Activated CD8-positive, alpha-beta T cell treated with anti-CD3 and anti-CD28 coated beads, Interleukin-2, amount 10 ng/mL, durations not matched to agents 7 days and 5 days (primary cell): ENCODE measurements around the gene PTGR2. TPM values are rescaled to one million over a fixed set of nuclear protein-coding genes. Genes with fewer than 3 reads are reported as not detected.
"Not testable (repeated sequence)": the region's sequence is repeated elsewhere in the genome, so short reads cannot be mapped to it uniquely, and the experiment has no call there.

Experiments used
- ATAC-seq: fragments of 150-1000 bp; cut with Tn5 transposase; one replicate; pipeline ENCODE4 v1.10.0; 2021; ENCODE audit warnings: moderate library complexity
- CTCF ChIA-PET: fragments of 350-600 bp; sonication (Branson Sonifier 250); formaldehyde crosslinking; loops from one replicate; lab custom pipeline; 2021; ENCODE audit warnings: antibody characterized with exemption; lab: Charles Lee
- POLR2A ChIA-PET: fragments of 350-600 bp; sonication (Branson Sonifier 250); formaldehyde crosslinking; loops from one replicate; lab custom pipeline; 2021; ENCODE audit warnings: antibody characterized with exemption; lab: Charles Lee
- DNase-seq: peaks from one replicate; pipeline ENCODE4 v3.0.0-alpha.2; 2020
- H3K27ac Mint-ChIP-seq: one replicate; pipeline ENCODE4 v1.8.0; 2021; ENCODE audit warnings: mild to moderate bottlenecking, mixed read lengths
- H3K27me3 Mint-ChIP-seq: one replicate; pipeline ENCODE4 v1.8.0; 2021; ENCODE audit warnings: low read depth, mixed read lengths
- H3K36me3 Mint-ChIP-seq: one replicate; pipeline ENCODE4 v1.8.0; 2021; ENCODE audit warnings: low read depth, mixed read lengths
- H3K4me1 Mint-ChIP-seq: one replicate; pipeline ENCODE4 v1.8.0; 2021; ENCODE audit warnings: low read depth, mixed read lengths
- H3K4me3 Mint-ChIP-seq: one replicate; pipeline ENCODE4 v1.8.0; 2021; ENCODE audit warnings: mild to moderate bottlenecking, mixed read lengths
- H3K9me3 Mint-ChIP-seq: one replicate; pipeline ENCODE4 v1.8.0; 2022; ENCODE audit warnings: mixed read lengths; ENCODE audit not compliant: insufficient read depth
- total RNA-seq, 2 experiments: library from RNA; stranded (reverse); gene quantifications; one replicate each; pipeline ENCODE4 v1.2.3, GENCODE V29; 2021

The PTGR2 gene
- total RNA-seq, 2 experiments from 2014 or later = 1.4 to 1.8 TPM

DNA sequence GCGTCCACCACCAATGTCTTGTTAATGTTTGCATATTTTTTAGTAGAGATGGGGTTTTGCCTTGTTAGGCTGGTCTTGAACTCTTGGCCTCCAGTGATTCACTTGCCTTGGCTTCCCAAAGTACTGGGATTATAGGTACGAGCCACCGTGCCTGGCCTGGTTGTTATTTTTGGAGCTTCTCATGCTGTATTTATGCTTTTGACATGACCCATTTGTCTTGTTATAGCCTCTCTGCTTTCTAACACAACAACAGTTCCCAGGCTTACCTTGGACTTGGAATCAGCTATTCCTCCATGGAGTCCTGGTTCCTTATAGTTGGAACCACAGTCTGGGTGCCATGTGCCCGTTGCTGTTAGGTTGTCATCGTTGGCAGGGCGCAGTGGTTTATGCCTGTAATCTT lies 64.7 kb downstream of the PTGR2 start:
- Mint-ChIP-seq H3K27me3 (no peaks in the 10 kb centered on the region), H3K27ac (no peak overlapping the region), H3K36me3 (peaks cover 52% of the 10 kb centered on the region), H3K4me3 (no peak overlapping the region), H3K9me3 (no peaks in the 10 kb centered on the region), H3K4me1 (no peaks in the 10 kb centered on the region)
- ATAC-seq = no peak
- POLR2A ChIA-PET = interaction anchor here (1.1 kb wide), 1 partner anchor 26 kb away, joined by 3 read pairs; no protein-coding TSS in a partner anchor
- CTCF ChIA-PET = interaction anchor here (1.3 kb wide), 1 partner anchor 20 kb away, joined by 3 read pairs; no protein-coding TSS in a partner anchor
- no peak for DNase-seq

GRCh38 chr14:73919457-73919856 lies 67.8 kb downstream of the PTGR2 start:
- POLR2A ChIA-PET, H3K27ac Mint-ChIP-seq, H3K4me3 Mint-ChIP-seq, H3K27me3 Mint-ChIP-seq, H3K9me3 Mint-ChIP-seq, H3K4me1 Mint-ChIP-seq, ATAC-seq, CTCF ChIA-PET, DNase-seq: not testable (repeated sequence)
- peaks cover 50% of the 10 kb centered on the region for H3K36me3 Mint-ChIP-seq

DNA sequence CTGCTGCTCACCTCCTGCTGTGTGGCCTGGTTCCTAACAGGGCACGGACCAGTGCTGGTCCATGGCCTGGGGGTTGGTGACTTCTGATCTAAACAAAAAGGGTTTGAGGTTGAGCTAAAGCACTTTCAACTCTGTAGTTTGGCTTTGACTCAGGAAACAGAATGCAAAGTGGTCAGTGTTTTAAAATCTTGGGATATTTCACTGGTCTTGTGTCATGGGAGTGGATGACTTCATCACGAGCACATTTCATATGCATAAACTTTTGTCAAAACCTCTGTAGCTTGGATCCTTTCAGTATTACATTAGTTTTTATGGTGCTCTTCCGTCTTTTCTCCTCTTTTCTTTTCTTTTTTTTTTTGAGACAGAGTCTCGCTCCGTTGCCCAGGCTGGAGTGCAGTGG lies 72.7 kb downstream of the PTGR2 start:
- POLR2A ChIA-PET = no interaction called here
- H3K9me3 Mint-ChIP-seq = no peaks in the 10 kb centered on the region
- ATAC-seq (no peak), DNase-seq (no peak)
- H3K27me3 Mint-ChIP-seq = no peaks in the 10 kb centered on the region
- H3K36me3 Mint-ChIP-seq = peaks cover 69% of the 10 kb centered on the region
- no peak overlapping the region for H3K27ac Mint-ChIP-seq
- no peaks in the 10 kb centered on the region for H3K4me1 Mint-ChIP-seq
- CTCF ChIA-PET = no interaction called here
- no peak overlapping the region for H3K4me3 Mint-ChIP-seq

Other genes with a start within 250 kb of the PTGR2 start
- gene ACOT6, start 239.3 kb upstream of the PTGR2 start, total RNA-seq = not detected
- gene DNAL1, start 206.8 kb upstream of the PTGR2 start, total RNA-seq = 1 to 10 TPM; 5.7 to 6.3 TPM
- gene PNMA1, start 137.4 kb upstream of the PTGR2 start, total RNA-seq = 10 to 100 TPM; 24.4 to 25.6 TPM
- gene ZNF410, start 35.0 kb downstream of the PTGR2 start, total RNA-seq = 10 to 100 TPM; 49.7 to 50.2 TPM
- 1 to 10 TPM; 1.2 to 1.7 TPM for gene FAM161B, start 98.3 kb downstream of the PTGR2 start, total RNA-seq
- 10 to 100 TPM; 18.9 to 19.0 TPM for gene COQ6, start 98.5 kb downstream of the PTGR2 start, total RNA-seq
- gene ENTPD5, start 167.5 kb downstream of the PTGR2 start, total RNA-seq = 10 to 100 TPM; 13.0 to 13.8 TPM
- 1 to 10 TPM; 1.2 to 1.3 TPM for gene BBOF1, start 167.5 kb downstream of the PTGR2 start, total RNA-seq
- gene ALDH6A1, start 232.6 kb downstream of the PTGR2 start, total RNA-seq = 10 to 100 TPM; 13.0 to 14.2 TPM
- gene LIN52, start 233.1 kb downstream of the PTGR2 start, total RNA-seq = 10 to 100 TPM; 14.9 to 15.2 TPM